ENCODE data around the gene IQCN. TPM values are rescaled to one million over a fixed set of nuclear protein-coding genes. Genes with fewer than 3 reads are reported as not detected.

IQCN gene
- total RNA-seq, 4 donors from 2014 or later, result 5.7 to 17.0 (median 8.9) TPM

- peak; percentile 66 to 72 for DNase-seq
- intact Hi-C loops (cut with DNase I), result loop anchor here (5.0 to 10.0 kb wide), 3 partner anchors 39 to 163 kb away; partner anchors contain the start of gene SSBP4
- TF ChIP-seq, protein P1, sequence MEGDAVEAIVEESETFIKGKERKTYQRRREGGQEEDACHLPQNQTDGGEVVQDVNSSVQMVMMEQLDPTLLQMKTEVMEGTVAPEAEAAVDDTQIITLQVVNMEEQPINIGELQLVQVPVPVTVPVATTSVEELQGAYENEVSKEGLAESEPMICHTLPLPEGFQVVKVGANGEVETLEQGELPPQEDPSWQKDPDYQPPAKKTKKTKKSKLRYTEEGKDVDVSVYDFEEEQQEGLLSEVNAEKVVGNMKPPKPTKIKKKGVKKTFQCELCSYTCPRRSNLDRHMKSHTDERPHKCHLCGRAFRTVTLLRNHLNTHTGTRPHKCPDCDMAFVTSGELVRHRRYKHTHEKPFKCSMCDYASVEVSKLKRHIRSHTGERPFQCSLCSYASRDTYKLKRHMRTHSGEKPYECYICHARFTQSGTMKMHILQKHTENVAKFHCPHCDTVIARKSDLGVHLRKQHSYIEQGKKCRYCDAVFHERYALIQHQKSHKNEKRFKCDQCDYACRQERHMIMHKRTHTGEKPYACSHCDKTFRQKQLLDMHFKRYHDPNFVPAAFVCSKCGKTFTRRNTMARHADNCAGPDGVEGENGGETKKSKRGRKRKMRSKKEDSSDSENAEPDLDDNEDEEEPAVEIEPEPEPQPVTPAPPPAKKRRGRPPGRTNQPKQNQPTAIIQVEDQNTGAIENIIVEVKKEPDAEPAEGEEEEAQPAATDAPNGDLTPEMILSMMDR (IDR thresholded peaks at IDR 0.05), result peak; percentile 93 to 97 (median 94)
- TF ChIP-seq POLR2A (IDR thresholded peaks at IDR 0.05), result no peak
- H3K27me3 ChIP-seq, result no peaks in the 10 kb centered on the region
- WGBS, 2 donors, result 20 to 23% methylated on average over 18 to 23 of the region's 23 CpGs
- peaks cover 21 to 39% of the 10 kb centered on the region in 2 donors for H3K4me1 ChIP-seq
- H3K9me3 ChIP-seq, result no peaks in the 10 kb centered on the region
- no peak overlapping the region for H3K4me3 ChIP-seq (replicated peaks in 1 of 3)
- no peak overlapping the region for H3K27ac ChIP-seq
- no peaks in the 10 kb centered on the region for H3K36me3 ChIP-seq
Measured at GRCh38 chr19:18251587-18252369, 22.5 kb downstream of the IQCN start.

GRCh38 chr19:18249834-18250233 is 24.4 kb downstream of the IQCN start:
- H3K27ac ChIP-seq, result no peak overlapping the region
- H3K4me1 ChIP-seq, result peaks cover 15 to 31% of the 10 kb centered on the region in 2 donors
- 94 to 99% methylated on average over 5 of the region's 5 CpGs for WGBS, 2 donors
- no peak overlapping the region for H3K4me3 ChIP-seq (replicated peaks in 1 of 3)
- no peaks in the 10 kb centered on the region for H3K9me3 ChIP-seq
- H3K27me3 ChIP-seq, result no peaks in the 10 kb centered on the region
- no peak for TF ChIP-seq POLR2A (IDR thresholded peaks at IDR 0.05)
- TF ChIP-seq, protein P1 (IDR thresholded peaks at IDR 0.05), result no peak
- DNase-seq, result no peak
- H3K36me3 ChIP-seq, result no peaks in the 10 kb centered on the region
- intact Hi-C loops (cut with DNase I), result loop anchor here (5.0 to 10.0 kb wide), 3 partner anchors 38 to 165 kb away; partner anchors contain the start of gene SSBP4

DNA sequence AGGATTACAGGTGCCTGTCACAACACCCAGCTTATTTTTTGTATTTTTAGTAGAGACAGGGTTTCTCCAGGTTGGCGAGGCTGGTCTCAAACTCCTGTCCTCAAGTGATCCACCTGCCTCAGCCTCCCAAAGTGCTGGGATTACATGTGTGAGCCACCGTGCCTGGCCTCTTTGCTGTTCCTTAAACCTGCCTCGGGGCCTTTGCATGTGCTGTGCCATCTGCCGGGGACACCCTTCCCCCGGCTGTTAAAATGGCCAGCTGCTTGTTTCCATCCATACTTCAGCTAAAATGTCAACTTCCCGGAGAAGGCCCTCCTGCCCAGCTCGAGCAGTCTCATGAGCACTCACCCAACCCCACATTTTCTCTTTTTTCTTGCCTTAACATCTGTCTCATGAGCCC is 29.0 kb downstream of the IQCN start:
- intact Hi-C loops (cut with DNase I), result no loop called here
- no peak overlapping the region for H3K4me3 ChIP-seq (replicated peaks in 1 of 3)
- no peak for DNase-seq
- H3K36me3 ChIP-seq, result no peaks in the 10 kb centered on the region
- TF ChIP-seq POLR2A (IDR thresholded peaks at IDR 0.05), result no peak
- TF ChIP-seq, protein P1 (IDR thresholded peaks at IDR 0.05), result no peak
- WGBS, 2 donors, result 68 to 74% methylated on average over 5 to 7 of the region's 7 CpGs
- no peaks in the 10 kb centered on the region for H3K27me3 ChIP-seq
- H3K9me3 ChIP-seq, result no peaks in the 10 kb centered on the region
- H3K27ac ChIP-seq, result no peak overlapping the region
- H3K4me1 ChIP-seq, result peaks cover 9 to 14% of the 10 kb centered on the region in 2 donors

- TF ChIP-seq POLR2A (IDR thresholded peaks at IDR 0.05), result no peak
- TF ChIP-seq, protein P1 (IDR thresholded peaks at IDR 0.05), result no peak
- H3K4me3 ChIP-seq (replicated peaks in 1 of 3), result no peak overlapping the region
- H3K27ac ChIP-seq, result no peak overlapping the region
- H3K4me1 ChIP-seq, result no peaks in the 10 kb centered on the region
- H3K27me3 ChIP-seq, result no peaks in the 10 kb centered on the region
- no peaks in the 10 kb centered on the region for H3K36me3 ChIP-seq
- no peaks in the 10 kb centered on the region for H3K9me3 ChIP-seq
- intact Hi-C loops (cut with DNase I), result no loop called here
- 33 to 35% methylated on average over 12 of the region's 12 CpGs for WGBS, 2 donors
- no peak for DNase-seq
Measured at GRCh38 chr19:18239303-18239702, 34.9 kb downstream of the IQCN start.

DNA sequence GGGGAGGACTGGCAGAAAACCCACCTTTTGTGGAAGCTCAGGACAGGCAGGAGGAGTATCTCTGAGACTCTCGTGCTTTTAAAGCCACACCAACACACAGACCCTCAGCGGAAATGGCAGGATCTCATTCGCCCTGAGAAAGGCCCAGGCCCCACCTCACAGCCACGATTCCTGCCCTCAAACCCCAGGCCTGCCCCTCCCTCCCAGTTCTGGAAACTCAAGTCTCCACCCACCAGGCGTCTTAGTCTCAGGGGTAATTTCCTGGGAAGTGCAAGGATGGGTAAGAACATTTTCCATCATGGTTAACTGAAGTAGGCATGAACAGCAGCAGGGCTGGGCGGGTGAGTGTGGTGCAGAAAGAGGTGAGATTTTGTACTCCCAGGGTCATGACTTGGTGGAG is 40.1 kb downstream of the IQCN start:
- H3K27me3 ChIP-seq, result peaks cover 10% of the 10 kb centered on the region
- intact Hi-C loops (cut with DNase I), result no loop called here
- TF ChIP-seq, protein P1 (IDR thresholded peaks at IDR 0.05), result no peak
- no peak for TF ChIP-seq POLR2A (IDR thresholded peaks at IDR 0.05)
- H3K4me3 ChIP-seq (replicated peaks in 1 of 3), result no peak overlapping the region
- 37 to 43% methylated on average over 5 to 6 of the region's 6 CpGs for WGBS, 2 donors
- no peak for DNase-seq
- no peaks in the 10 kb centered on the region for H3K4me1 ChIP-seq
- H3K9me3 ChIP-seq, result no peaks in the 10 kb centered on the region
- no peaks in the 10 kb centered on the region for H3K36me3 ChIP-seq
- H3K27ac ChIP-seq, result no peak overlapping the region

All from thyroid gland (tissue), 4 donors.